ENCODE results near the gene RAPGEF5.

Gene RAPGEF5

DNA sequence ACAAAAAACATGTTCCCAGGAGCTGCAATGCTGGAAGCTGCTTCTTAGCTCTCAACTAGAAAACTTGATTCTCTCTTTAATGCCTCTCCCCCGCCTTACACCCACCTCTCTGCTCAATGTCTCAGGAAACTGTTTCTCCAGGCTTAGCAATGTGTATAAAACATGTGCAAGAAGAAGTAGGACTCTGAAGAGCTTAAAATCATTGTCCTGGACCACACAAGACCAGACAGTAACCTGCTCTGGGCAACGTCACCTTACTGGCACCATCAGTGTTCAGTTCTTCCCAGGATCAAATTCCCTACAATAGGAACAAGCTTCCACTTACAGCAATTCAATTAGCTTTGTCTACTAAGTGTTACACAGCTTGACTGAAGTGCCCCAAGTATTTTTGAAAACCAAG, 104.9 kb downstream of the RAPGEF5 start:
- TF ChIP-seq CTCF (IDR thresholded peaks at IDR 0.05; ENCODE audit: low read depth, low read length, missing control alignments): no peak
- no peak for DNase-seq (ENCODE audit: low read depth)

GRCh38 chr7:22251281-22251680, 105.7 kb downstream of the RAPGEF5 start:
- DNase-seq (ENCODE audit: low read depth): no peak
- no peak for TF ChIP-seq CTCF (IDR thresholded peaks at IDR 0.05; ENCODE audit: low read depth, low read length, missing control alignments)
- no peak overlapping the region for H3K4me3 ChIP-seq (ENCODE audit: low read depth, low read length)

More for the DNA sequence above, 104.9 kb downstream of the RAPGEF5 start:
- no peak overlapping the region for H3K4me3 ChIP-seq (ENCODE audit: low read depth, low read length)

GRCh38 chr7:22250390-22250789, 106.6 kb downstream of the RAPGEF5 start:
- no peak for DNase-seq (ENCODE audit: low read depth)
- no peak for TF ChIP-seq CTCF (IDR thresholded peaks at IDR 0.05; ENCODE audit: low read depth, low read length, missing control alignments)
- no peak overlapping the region for H3K4me3 ChIP-seq (ENCODE audit: low read depth, low read length)

DNA sequence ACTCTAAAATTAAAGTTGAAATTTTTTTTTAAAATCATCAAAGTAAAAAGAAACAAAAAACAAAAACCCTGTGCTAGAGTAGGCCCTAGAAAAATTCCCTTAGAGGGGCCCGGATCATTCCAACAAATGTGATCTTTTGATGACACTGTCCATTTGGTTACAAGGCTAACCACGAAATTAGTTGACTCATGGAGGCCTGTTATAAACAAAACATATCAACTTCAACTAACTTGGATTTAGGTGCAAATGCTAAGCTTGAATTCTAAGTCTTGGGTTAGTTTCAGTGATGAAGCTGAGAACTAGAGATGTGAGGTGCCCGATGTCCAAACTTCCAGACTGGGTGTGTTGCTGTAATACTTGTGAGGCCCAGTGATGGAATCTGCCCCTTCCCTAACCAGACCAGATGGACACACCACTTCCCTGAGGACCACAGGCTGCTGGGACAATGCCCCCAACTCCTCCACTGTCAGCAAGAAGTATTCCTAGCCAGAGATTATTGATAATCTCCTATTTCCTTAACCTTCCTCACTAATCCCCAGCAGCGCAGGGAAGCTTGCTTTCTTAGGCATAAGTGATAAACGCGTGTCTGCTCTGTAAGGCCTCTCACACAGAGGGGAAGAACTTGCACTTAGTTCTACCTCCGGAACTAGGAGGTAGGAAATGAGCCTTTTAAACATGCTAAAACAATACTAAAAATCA, 108.7 kb downstream of the RAPGEF5 start:
- no peak for TF ChIP-seq CTCF (IDR thresholded peaks at IDR 0.05; ENCODE audit: low read depth, low read length, missing control alignments)

DNA sequence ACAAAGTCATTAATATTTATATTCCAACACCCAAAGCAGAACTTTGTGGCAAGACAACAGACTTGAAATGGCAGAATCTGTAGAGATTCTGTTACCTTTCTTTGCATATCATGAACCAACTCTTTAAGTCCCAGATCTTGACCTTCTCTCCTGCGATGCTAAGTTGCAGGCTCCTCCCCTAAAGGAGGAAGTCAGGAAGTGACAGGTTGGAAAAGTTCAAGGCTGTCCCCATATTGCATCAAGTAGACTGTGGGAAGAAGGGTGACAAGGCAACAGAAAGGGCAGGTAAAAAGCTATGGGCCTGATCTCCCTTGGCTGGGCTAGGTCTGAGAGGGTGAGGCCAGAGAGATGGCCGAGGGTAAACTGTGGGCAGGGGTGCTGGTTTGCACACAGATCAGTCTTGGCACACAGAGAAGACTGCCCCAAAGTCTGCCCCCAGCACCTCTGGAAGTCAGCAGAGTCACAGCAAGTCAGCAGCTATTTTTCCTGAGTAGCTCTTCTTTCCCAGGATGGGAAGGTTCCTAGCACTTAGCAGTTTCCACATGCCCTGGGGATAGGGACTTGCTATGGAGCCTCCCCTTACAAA, 115.1 kb downstream of the RAPGEF5 start:
- H3K4me3 ChIP-seq (ENCODE audit: low read depth, low read length): no peak overlapping the region
- no peak for DNase-seq (ENCODE audit: low read depth)
- TF ChIP-seq CTCF (IDR thresholded peaks at IDR 0.05; ENCODE audit: low read depth, low read length, missing control alignments): no peak

More for the DNA sequence above, 108.7 kb downstream of the RAPGEF5 start:
- DNase-seq (ENCODE audit: low read depth): no peak
- H3K4me3 ChIP-seq (ENCODE audit: low read depth, low read length): no peak overlapping the region

DNA sequence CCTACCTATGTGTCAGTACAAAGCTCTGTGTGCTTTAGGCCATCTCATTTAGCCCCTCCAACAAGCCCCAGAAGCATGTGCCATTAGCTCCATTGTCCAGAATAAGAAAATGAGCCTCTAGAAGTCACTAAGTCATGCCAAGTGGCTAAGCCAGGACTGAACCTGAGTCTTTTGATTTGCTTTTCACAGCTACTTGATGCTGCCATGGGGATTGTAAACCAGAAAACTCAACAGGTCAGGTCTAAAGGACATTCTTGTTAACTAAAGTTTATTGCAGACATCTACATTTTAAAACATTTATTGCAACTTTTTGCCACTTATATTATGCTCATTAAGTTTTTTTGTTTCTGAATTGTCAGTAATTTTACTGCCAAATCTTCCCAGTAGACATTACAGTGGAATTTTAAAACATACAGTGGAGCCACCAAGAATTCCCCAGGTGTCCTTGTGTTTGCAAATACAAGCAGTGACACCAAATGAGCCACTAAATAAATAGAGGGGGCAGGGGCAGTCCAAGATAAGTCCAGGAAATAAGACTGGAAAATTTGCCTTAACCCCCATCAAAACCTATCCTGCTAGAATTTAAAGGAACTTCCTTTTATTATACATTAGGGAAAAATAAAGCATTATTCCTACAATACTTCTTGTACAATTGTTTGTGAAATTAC, 115.9 kb downstream of the RAPGEF5 start:
- H3K4me3 ChIP-seq (ENCODE audit: low read depth, low read length): no peak overlapping the region
- TF ChIP-seq CTCF (IDR thresholded peaks at IDR 0.05; ENCODE audit: low read depth, low read length, missing control alignments): no peak

More for the DNA sequence above, 115.9 kb downstream of the RAPGEF5 start:
- no peak for DNase-seq (ENCODE audit: low read depth)
